Nasal cavity respiratory epithelium epithelial cell of viscerocranial mucosa (primary cell): ENCODE measurements around the gene PPM1N. TPM values are rescaled to one million over a fixed set of nuclear protein-coding genes. Genes with fewer than 3 reads are reported as not detected.

Experiments
- total RNA-seq: library from RNA; depleted of rRNA; stranded (reverse); fragments of >200 nt; gene quantifications from 2 replicates; pipeline ENCODE4 v1.2.3, GENCODE V29; 2014

Gene PPM1N, protein sequence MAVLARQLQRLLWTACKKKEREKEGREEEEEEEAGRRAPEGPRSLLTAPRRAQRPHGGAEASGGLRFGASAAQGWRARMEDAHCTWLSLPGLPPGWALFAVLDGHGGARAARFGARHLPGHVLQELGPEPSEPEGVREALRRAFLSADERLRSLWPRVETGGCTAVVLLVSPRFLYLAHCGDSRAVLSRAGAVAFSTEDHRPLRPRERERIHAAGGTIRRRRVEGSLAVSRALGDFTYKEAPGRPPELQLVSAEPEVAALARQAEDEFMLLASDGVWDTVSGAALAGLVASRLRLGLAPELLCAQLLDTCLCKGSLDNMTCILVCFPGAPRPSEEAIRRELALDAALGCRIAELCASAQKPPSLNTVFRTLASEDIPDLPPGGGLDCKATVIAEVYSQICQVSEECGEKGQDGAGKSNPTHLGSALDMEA
- 1.1 and 1.4 TPM in 2 replicates for total RNA-seq

GRCh38 chr19:45498411-45499195 lies at the start of gene PPM1N:
PPM1N (plus strand) TSS chr19:45498443; CDS start chr19:45498473, 30 bp downstream.

DNA sequence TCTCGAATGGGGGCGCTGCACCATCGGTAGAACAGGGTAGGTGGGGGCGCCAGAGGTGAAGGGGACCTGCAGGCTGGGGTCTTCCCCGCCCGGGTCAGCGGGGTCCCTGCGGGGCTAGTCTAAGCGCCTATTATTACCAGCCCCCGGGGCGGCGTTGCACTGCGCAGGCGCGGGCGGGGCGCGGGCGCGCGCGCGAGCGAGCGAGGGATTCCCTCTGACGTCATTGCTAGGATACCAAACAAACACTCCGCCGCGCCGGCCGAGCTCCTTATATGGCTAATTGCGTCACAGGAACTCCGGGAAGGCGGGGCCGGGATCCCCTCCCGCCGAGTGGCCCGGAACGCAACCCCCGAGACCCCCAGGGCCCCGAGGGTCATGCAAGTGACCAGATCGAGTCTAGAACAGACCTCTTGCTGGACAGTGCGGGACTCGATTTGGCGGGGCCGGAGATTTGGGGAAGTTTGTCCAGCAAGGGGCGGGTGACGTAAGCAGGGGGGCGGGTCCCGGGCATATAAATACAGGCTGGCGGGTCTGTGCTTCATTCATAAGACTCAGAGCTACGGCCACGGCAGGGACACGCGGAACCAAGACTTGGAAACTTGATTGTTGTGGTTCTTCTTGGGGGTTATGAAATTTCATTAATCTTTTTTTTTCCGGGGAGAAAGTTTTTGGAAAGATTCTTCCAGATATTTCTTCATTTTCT lies 30.6 kb upstream of the PPM1N start, which contains the start of gene FOSB:
Gene FOSB (plus strand): TSS at position 541 of the 703 bp plus-strand sequence. CDS start 591 bp downstream, outside the sequence.

DNA sequence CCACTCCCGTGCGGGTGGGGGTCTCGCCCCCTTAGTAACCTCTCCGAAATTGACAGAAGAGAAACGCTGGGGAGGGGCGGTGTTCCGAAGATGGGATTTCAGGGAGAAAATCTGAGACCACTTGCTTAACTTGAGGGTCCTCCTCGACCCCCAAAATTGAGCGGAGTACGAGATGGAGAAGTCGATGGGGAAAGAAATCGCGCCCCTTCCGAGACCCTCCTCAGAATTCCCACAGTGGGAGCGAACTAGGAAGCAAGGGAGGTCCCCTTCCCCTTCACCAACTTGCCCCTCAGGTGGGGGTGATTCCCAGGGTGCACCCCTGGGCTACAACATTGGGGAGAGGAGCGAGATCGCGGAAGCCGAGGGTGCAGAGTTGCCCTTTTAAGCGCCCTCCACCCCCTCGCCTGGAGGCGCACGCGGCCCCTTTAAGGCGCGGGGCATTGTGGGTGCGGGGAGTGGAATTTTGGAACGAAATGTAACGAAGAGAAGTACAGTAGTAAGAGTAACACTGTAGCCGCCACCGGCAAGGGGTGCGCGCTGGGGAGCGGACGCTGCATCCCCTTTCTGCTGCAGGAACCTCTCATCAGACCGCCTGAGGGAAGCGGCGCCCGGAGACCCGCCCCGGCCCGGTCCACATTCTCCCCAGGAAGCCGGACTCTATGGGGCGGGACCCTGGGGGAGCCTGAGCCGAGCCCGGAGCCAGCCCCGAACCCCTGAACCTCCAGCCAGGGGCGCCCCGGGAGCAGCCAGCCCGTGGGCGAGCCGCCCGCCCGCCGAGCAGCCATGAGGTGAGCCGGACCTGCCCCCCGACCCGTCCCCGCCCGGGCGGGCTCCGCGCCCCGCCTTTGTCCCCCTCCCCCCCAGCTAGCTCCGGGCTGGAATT lies 9.0 kb downstream of the PPM1N start, which contains the start of gene VASP:
Gene VASP (plus strand): TSS at position 491 of the 883 bp plus-strand sequence. CDS start 293 bp downstream, at position 784.

Other genes with a start within 250 kb of the PPM1N start
- 6.8 and 40.3 TPM in 2 replicates for gene MARK4, start 247.2 kb upstream of the PPM1N start, total RNA-seq
- gene CKM, start 175.6 kb upstream of the PPM1N start, total RNA-seq, result not detected in 2 replicates
- 60.3 and 96.0 TPM in 2 replicates for gene KLC3, start 157.7 kb upstream of the PPM1N start, total RNA-seq
- 7.2 and 10.0 TPM in 2 replicates for gene ERCC2, start 127.9 kb upstream of the PPM1N start, total RNA-seq
- gene PPP1R13L, start 93.4 kb upstream of the PPM1N start, total RNA-seq, result 20.2 and 91.4 TPM in 2 replicates
- 25.6 and 35.5 TPM in 2 replicates for gene POLR1G, start 91.8 kb upstream of the PPM1N start, total RNA-seq
- gene ERCC1, start 74.5 kb upstream of the PPM1N start, total RNA-seq, result 36.2 and 84.8 TPM in 2 replicates
- gene FOSB, start 30.4 kb upstream of the PPM1N start, total RNA-seq, result 4.4 and 15.4 TPM in 2 replicates
- gene RTN2, start 1.4 kb upstream of the PPM1N start, total RNA-seq, result 3.4 and 3.8 TPM in 2 replicates
- 80.8 and 90.2 TPM in 2 replicates for gene VASP, start 9.0 kb downstream of the PPM1N start, total RNA-seq
- gene OPA3, start 86.4 kb downstream of the PPM1N start, total RNA-seq, result 6.2 and 8.3 TPM in 2 replicates
- not detected in 2 replicates for gene GPR4, start 103.8 kb downstream of the PPM1N start, total RNA-seq
- 98.0 and 186 TPM in 2 replicates for gene EML2, start 141.0 kb downstream of the PPM1N start, total RNA-seq
- 0.93 and 1.0 TPM in 2 replicates for gene GIPR, start 169.8 kb downstream of the PPM1N start, total RNA-seq
- 164 and 255 TPM in 2 replicates for gene SNRPD2, start 193.5 kb downstream of the PPM1N start, total RNA-seq
- gene QPCTL, start 194.2 kb downstream of the PPM1N start, total RNA-seq, result 7.8 and 20.2 TPM in 2 replicates
- 8.0 and 8.2 TPM in 2 replicates for gene FBXO46, start 232.5 kb downstream of the PPM1N start, total RNA-seq
- gene MEIOSIN, start 235.0 kb downstream of the PPM1N start, total RNA-seq, result not detected in 2 replicates